HL-60/S4 treated with retinoic acid at 250 ng/mL for 4 days and 3 days (cell line): Measurements from ENCODE around the gene PXDN.

Experiments used
- in situ Hi-C: fragments of 300-500 bp; cut with MboI; formaldehyde crosslinking; loops from 2 replicates; pipeline ENCODE4 v1.7.0; 2022; ENCODE audit warnings: low sequenced_read_pairs

Gene PXDN

DNA sequence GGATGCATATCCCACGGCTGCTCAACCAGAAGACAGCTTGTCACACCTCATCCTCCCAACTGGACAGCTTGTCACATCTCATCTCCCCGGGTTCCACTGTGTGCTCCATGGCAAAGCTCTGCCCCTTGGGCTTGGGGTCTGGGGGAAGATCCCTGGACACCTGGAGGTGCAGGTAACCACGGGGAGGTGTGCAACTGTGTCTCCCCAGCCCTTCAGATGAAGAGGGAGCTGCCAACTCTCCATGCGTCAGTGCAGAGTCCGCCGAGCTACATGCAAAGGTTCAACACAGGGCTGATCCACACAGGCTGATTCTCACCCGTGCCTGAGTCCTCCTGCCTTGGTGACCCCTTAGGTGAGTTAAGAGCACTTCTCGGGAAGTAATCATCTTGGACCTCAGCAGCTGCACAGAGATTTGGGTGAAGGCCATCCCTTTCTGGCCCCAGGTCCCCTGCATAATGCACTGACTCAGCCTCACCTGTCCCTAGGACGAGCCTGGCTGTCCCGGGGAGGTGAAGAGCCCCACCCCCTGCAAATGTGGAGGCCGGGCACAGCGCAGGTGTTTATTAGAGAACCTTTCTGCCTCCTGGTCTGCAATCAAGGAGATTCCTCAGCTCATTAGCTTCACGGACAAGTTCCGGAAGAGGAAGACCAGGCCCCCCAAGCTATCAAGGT, 157.9 kb downstream of the PXDN start:
- in situ Hi-C loops = no loop called here

DNA sequence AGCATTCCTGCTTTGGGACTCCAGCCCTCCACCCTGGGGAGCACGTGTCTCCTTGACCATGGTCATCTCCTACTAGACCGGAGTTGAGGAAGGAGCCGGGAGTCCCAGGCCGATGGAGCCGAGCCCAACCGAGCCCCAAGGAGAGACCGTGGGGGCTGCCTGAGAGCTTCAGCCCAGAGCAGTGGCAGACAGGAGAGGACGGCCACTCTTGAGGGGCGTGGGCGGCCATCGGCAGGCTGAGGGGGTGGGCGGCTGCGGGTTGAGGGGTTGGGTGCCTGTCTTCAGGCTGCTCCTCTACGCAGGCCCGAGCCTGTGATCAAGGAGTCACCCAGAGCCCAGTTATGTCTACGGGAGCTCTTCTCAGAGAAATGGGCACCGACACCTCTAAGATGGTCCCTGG, 158.7 kb downstream of the PXDN start:
- in situ Hi-C loops = no loop called here

DNA sequence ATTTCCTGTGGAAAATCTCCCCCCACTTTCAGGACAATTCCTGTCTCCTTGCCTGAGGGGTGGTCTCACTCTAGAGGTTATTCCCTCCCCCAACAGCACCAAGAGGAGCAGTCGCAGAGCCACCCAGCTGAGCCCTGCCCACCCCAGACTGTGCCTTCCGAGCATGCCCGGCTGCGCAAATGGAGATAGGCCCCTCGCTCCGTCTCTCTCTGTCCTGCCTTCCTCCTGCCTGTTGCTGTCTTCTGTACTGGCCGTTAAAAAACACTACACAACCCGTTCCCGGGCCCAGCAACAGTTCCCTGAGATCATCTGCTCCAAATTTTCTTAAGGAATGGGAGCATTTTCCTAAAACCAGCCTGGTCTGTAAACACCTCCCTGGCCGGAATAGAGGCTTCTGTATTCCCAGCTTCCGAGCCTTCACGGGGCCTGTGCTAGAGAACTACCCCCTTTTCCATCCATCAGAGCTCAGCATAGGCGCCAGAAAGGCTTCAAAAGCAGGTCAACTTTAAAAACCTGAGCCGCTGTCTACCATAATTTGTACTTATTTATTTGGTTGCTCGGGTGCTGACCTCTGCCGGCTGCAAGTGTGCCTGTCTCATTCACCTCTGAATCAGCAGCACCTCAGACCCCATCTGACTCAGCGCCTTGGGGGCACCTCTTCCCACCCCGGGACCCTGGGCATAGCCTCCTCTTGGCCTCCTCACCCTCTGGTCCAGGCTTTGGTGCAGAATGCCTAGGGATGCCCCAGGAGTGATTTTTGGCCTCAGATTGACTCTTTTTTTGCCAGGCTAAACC, 159.4 kb downstream of the PXDN start:
- in situ Hi-C loops = no loop called here

DNA sequence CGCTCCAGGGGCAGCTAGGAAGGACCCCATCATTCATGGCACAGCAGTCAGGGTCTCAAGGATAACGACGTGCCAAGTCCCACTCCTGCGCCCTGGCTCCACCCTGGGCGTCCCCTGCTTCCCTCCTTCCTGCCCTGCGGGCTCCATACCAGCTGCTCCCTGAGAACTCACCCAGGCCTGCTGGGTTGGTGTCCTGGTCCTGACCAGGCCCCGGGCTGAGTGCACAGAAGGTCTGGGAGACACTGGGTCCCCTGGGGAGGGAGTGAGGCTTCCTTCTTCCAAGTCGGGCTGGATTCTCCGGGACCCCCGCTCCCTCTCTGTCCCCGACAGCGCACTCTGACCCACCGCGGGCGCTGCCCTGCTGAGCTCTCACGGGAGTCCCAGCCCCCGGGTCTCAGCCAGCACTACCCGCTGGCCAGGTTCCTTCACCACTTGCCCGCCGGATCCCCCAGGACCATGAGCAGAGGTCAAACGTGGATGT, 160.2 kb downstream of the PXDN start:
- in situ Hi-C loops = no loop called here

DNA sequence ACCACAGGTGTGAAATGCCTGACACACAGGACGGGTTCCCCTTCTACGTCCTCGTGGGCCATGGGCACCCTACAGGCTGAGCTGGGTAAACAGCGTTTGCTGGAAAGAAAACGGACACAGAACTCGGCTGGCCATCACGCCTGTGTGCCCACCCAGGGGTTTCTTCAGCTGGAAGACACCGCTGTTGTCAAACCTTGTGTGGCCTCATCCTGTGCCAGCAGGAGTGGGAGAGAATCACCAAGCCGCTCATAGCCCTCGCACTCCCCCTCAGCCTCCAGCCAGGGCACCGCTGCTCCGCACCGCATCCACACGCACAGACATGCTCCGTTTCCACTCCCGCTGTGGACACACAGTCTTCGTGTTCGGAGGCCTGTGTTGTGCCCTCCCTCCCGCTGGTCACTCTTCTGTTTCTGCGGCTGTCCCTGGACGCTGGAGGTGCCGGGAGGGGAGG, 161.4 kb downstream of the PXDN start:
- in situ Hi-C loops = no loop called here

DNA sequence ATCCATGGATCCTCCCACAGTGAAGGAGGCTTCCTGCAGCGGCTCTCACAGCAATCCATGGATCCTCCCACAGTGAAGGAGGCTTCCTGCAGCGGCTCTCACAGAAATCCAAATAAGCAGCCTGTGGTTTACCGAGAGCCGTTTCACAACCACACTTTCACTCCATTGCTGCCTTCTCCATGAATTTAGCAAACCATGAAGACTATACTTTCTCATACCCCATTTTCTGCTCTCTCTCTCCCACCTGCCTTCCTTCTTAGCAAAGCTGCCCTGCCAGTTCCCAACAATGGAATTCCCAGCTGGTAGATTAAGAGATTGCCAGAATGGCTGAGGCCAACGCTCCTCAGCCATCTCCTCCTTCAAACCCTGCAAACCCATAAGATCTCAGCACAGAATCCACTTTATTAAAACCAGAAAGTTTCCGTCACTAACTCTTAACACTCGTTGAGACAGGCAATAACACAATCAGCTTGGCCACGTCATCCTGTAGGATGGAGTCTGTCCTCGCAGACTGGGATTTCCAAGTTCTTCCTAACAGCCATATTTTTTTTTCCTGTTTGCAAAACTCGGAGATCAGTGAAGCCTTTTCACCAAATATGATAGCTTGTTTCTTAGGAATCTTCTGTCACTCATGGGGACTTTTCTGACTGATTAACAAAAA, 162.2 kb downstream of the PXDN start:
- in situ Hi-C loops = no loop called here
